Neural crest cell (in vitro differentiated cells): ENCODE results near the gene IGFBP1. TPM values are rescaled to one million over a fixed set of nuclear protein-coding genes. Genes with fewer than 3 reads are reported as not detected.
"Not testable (repeated sequence)": the region's sequence is repeated elsewhere in the genome, so short reads cannot be mapped to it uniquely, and the experiment has no call there.

Experiments
- DNase-seq: peaks from one replicate; pipeline ENCODE4 v3.0.0; 2021; ENCODE audit warnings: low read depth, mixed read lengths, low spot score
- H3K27ac Mint-ChIP-seq: one replicate; pipeline ENCODE4 v1.8.0; 2021; ENCODE audit warnings: mild to moderate bottlenecking, mixed read lengths; ENCODE audit not compliant: unreplicated experiment
- H3K27me3 Mint-ChIP-seq: 2 replicates; pipeline ENCODE4 v1.8.0; 2021; ENCODE audit warnings: low read depth, mild to moderate bottlenecking, mixed read lengths
- H3K36me3 Mint-ChIP-seq: 2 replicates; pipeline ENCODE4 v1.8.0; 2021; ENCODE audit warnings: low read depth, mild to moderate bottlenecking, mixed read lengths
- H3K4me1 Mint-ChIP-seq: 2 replicates; pipeline ENCODE4 v1.8.0; 2021; ENCODE audit warnings: mixed read lengths
- H3K4me3 Mint-ChIP-seq: one replicate; pipeline ENCODE4 v1.8.0; 2021; ENCODE audit warnings: mild to moderate bottlenecking, mixed read lengths
- H3K9me3 Mint-ChIP-seq: 2 replicates; pipeline ENCODE4 v1.8.0; 2021; ENCODE audit warnings: mixed read lengths
- CTCF ChIP-seq: fragments of 200-600 bp; sonication (generic); conservative IDR thresholded peaks from 2 replicates; pipeline ENCODE4 v1.5.0; 2021; ENCODE audit warnings: antibody characterized with exemption, mild to moderate bottlenecking
- total RNA-seq: library from RNA; stranded (reverse); gene quantifications from 2 replicates; pipeline ENCODE4 v1.2.1, GENCODE V29; 2021

IGFBP1 gene
- total RNA-seq, 1 donor from 2014 or later: not detected

GRCh38 chr7:45937862-45938261 lies 49.6 kb downstream of the IGFBP1 start:
- no peak overlapping the region for H3K27ac Mint-ChIP-seq
- no peak overlapping the region for H3K4me3 Mint-ChIP-seq
- H3K36me3 Mint-ChIP-seq: peaks cover 3% of the 10 kb centered on the region
- peaks cover 10% of the 10 kb centered on the region for H3K9me3 Mint-ChIP-seq
- no peak for DNase-seq
- H3K27me3 Mint-ChIP-seq: no peaks in the 10 kb centered on the region
- TF ChIP-seq CTCF: no peak
- H3K4me1 Mint-ChIP-seq: no peaks in the 10 kb centered on the region

GRCh38 chr7:45938626-45939302 lies 50.5 kb downstream of the IGFBP1 start:
- no peak for DNase-seq
- TF ChIP-seq CTCF: peak; percentile 40
- no peak overlapping the region for H3K27ac Mint-ChIP-seq
- H3K4me1 Mint-ChIP-seq: no peaks in the 10 kb centered on the region
- no peaks in the 10 kb centered on the region for H3K27me3 Mint-ChIP-seq
- H3K9me3 Mint-ChIP-seq: peaks cover 7% of the 10 kb centered on the region
- H3K4me3 Mint-ChIP-seq: no peak overlapping the region
- H3K36me3 Mint-ChIP-seq: peaks cover 3% of the 10 kb centered on the region

- no peaks in the 10 kb centered on the region for H3K27me3 Mint-ChIP-seq
- H3K4me1 Mint-ChIP-seq: no peaks in the 10 kb centered on the region
- H3K27ac Mint-ChIP-seq: peak overlapping the region; percentile 81
- no peak for TF ChIP-seq CTCF
- peaks cover 7% of the 10 kb centered on the region for H3K9me3 Mint-ChIP-seq
- H3K4me3 Mint-ChIP-seq: no peak overlapping the region
- DNase-seq: no peak
- H3K36me3 Mint-ChIP-seq: peaks cover 3% of the 10 kb centered on the region
Measured at GRCh38 chr7:45939574-45939973, 51.3 kb downstream of the IGFBP1 start.

- not testable (repeated sequence) for H3K4me1 Mint-ChIP-seq, H3K4me3 Mint-ChIP-seq, H3K9me3 Mint-ChIP-seq, DNase-seq, H3K27ac Mint-ChIP-seq, H3K27me3 Mint-ChIP-seq, H3K36me3 Mint-ChIP-seq
Measured at GRCh38 chr7:45940237-45940781, 52.0 kb downstream of the IGFBP1 start.

- Mint-ChIP-seq H3K27ac (no peak overlapping the region), H3K4me3 (no peak overlapping the region), H3K4me1 (no peaks in the 10 kb centered on the region), H3K36me3 (peaks cover 3% of the 10 kb centered on the region), H3K27me3 (no peaks in the 10 kb centered on the region), H3K9me3 (peaks cover 7% of the 10 kb centered on the region)
- TF ChIP-seq CTCF: no peak
- no peak for DNase-seq
Measured at GRCh38 chr7:45940939-45941338, 52.7 kb downstream of the IGFBP1 start.

Other genes starting within 250 kb of the IGFBP1 start
- not detected in 2 replicates for gene CCDC201, start 15.4 kb upstream of the IGFBP1 start, total RNA-seq
- 35.2 and 40.2 TPM in 2 replicates for gene IGFBP3, start 32.8 kb downstream of the IGFBP1 start, total RNA-seq